WTC11 (cell line): ENCODE results near the gene AMELX.

Experiments
- CTCF ChIP-seq: fragments of 200-600 bp; IDR thresholded peaks from 2 replicates; pipeline ENCODE4 v1.8.0; 2022; ENCODE audit warnings: antibody characterized with exemption
- ELF4 ChIP-seq: sonication (generic); formaldehyde crosslinking; IDR thresholded peaks from 2 replicates; pipeline ENCODE4 v1.8.1; 2022; ENCODE audit warnings: low read depth, mild to moderate bottlenecking, moderate library complexity, missing genetic modification reagents
- FOXP4 ChIP-seq: sonication (generic); formaldehyde crosslinking; IDR thresholded peaks from 2 replicates; pipeline ENCODE4 v1.8.0; 2022; ENCODE audit warnings: mild to moderate bottlenecking, missing genetic modification reagents
- SP1 ChIP-seq: sonication (generic); formaldehyde crosslinking; conservative IDR thresholded peaks from 2 replicates; pipeline ENCODE4 v1.8.1; 2022; ENCODE audit warnings: missing genetic modification reagents
- ZBTB43 ChIP-seq: sonication (generic); formaldehyde crosslinking; IDR thresholded peaks from 2 replicates; pipeline ENCODE4 v1.8.1; 2023; ENCODE audit warnings: mild to moderate bottlenecking, missing genetic modification reagents
- ZNF423 ChIP-seq: fragments of 250-450 bp; sonication (Bioruptor Pico); IDR thresholded peaks from 2 replicates; pipeline ENCODE4 v2.1.2; 2022; ENCODE audit warnings: mild to moderate bottlenecking, moderate library complexity

- TF ChIP-seq ZNF423 (CRISPR knock-in tag) (no peak), CTCF (no peak), SP1 (CRISPR knock-in tag) (no peak), ZBTB43 (CRISPR knock-in tag) (no peak), FOXP4 (CRISPR knock-in tag) (no peak), ELF4 (CRISPR knock-in tag) (no peak)
Measured at GRCh38 chrX:11321986-11322385, 28.8 kb downstream of the AMELX start.
